Mesendoderm (in vitro differentiated cells): ENCODE results near the gene TTC23.
A peak's percentile ranks its signal among the peaks of the same experiment; 100 is the strongest.

Experiments
- DNase-seq: peaks from one replicate; pipeline ENCODE4 v3.0.0; 2013
- H2AK5ac ChIP-seq: 2 replicates; pipeline ENCODE4 v1.6.1; 2013; ENCODE audit warnings: low read length, inconsistent platforms
- H2BK120ac ChIP-seq: 2 replicates; pipeline ENCODE4 v1.6.1; 2013; ENCODE audit warnings: low read depth, mild to moderate bottlenecking, low read length, moderate library complexity, mixed read lengths
- H2BK15ac ChIP-seq: replicated peaks from 2 replicates; pipeline ENCODE4 v1.6.1; 2013; ENCODE audit warnings: low read depth, mild to moderate bottlenecking, moderate library complexity
- H2BK5ac ChIP-seq: 2 replicates; pipeline ENCODE4 v1.6.1; 2013; ENCODE audit warnings: low read length, inconsistent platforms
- H3K18ac ChIP-seq: 2 replicates; pipeline ENCODE4 v1.6.1; 2013; ENCODE audit warnings: mild to moderate bottlenecking, low read length, mixed read lengths
- H3K23ac ChIP-seq: one replicate; pipeline ENCODE4 v1.6.1; 2013; ENCODE audit warnings: low read length
- H3K27ac ChIP-seq: 2 replicates; pipeline ENCODE4 v1.5.1; 2013; ENCODE audit warnings: low read depth, mild to moderate bottlenecking, inconsistent platforms, low read length, moderate library complexity
- H3K27me3 ChIP-seq: 2 replicates; pipeline ENCODE4 v1.6.1; 2013; ENCODE audit warnings: low read length, control low read depth, mild to moderate bottlenecking, inconsistent platforms; ENCODE audit not compliant: insufficient read depth, poor library complexity
- H3K36me3 ChIP-seq: 2 replicates; pipeline ENCODE4 v1.6.1; 2013; ENCODE audit warnings: low read length, inconsistent platforms; ENCODE audit not compliant: control insufficient read depth, insufficient read depth
- H3K4ac ChIP-seq: one replicate; pipeline ENCODE4 v1.6.1; 2013; ENCODE audit warnings: low read depth, mild to moderate bottlenecking, low read length, moderate library complexity
- H3K4me1 ChIP-seq: 2 replicates; pipeline ENCODE4 v1.6.1; 2013; ENCODE audit warnings: low read depth, low read length, inconsistent platforms; ENCODE audit not compliant: control insufficient read depth
- H3K4me2 ChIP-seq: 2 replicates; pipeline ENCODE4 v1.6.1; 2013; ENCODE audit warnings: low read length
- H3K4me3 ChIP-seq: 2 replicates; pipeline ENCODE4 v1.5.1; 2013; ENCODE audit warnings: mild to moderate bottlenecking, low read length
- H3K56ac ChIP-seq: one replicate; pipeline ENCODE4 v1.6.1; 2013; ENCODE audit warnings: low read length
- H3K79me1 ChIP-seq: 2 replicates; pipeline ENCODE4 v1.6.1; 2013; ENCODE audit warnings: low read length, inconsistent platforms
- H3K79me2 ChIP-seq: 2 replicates; pipeline ENCODE4 v1.6.1; 2013; ENCODE audit warnings: mild to moderate bottlenecking, low read length; ENCODE audit not compliant: control insufficient read depth, insufficient read depth
- H3K9ac ChIP-seq: 2 replicates; pipeline ENCODE4 v1.6.1; 2013; ENCODE audit warnings: low read length, inconsistent platforms
- H4K5ac ChIP-seq: one replicate; pipeline ENCODE4 v1.6.1; 2013; ENCODE audit warnings: low read length
- H4K8ac ChIP-seq: one replicate; pipeline ENCODE4 v1.6.1; 2013; ENCODE audit warnings: low read depth, mild to moderate bottlenecking, control low read depth, low read length, moderate library complexity
- WGBS: extraction: QIAGEN DNeasy Blood & Tissue Kit; methylation state at CpG from one replicate; pipeline ENCODE4 v1.1.7; 2013; ENCODE audit warnings: low lambda C conversion rate, missing lambda C conversion rate; ENCODE audit not compliant: insufficient coverage; ENCODE audit errors: extremely low coverage; 5-methylcytosine and 5-hydroxymethylcytosine counted together

Gene TTC23

GRCh38 chr15:99180086-99180963 is 69.1 kb downstream of the TTC23 start:
- Histone ChIP-seq H3K4me1 (peaks cover 2% of the 10 kb centered on the region), H2BK5ac (no peak overlapping the region), H4K5ac (no peak overlapping the region), H3K23ac (no peak overlapping the region), H2AK5ac (no peak overlapping the region), H3K4me2 (no peak overlapping the region), H3K18ac (no peak overlapping the region), H3K36me3 (no peaks in the 10 kb centered on the region), H3K9ac (no peak overlapping the region), H4K8ac (no peak overlapping the region), H3K4me3 (no peak overlapping the region), H2BK15ac (no peak overlapping the region), H3K79me1 (no peaks in the 10 kb centered on the region), H3K4ac (no peak overlapping the region), H2BK120ac (no peak overlapping the region), H3K79me2 (no peaks in the 10 kb centered on the region), H3K56ac (no peak overlapping the region), H3K27me3 (no peaks in the 10 kb centered on the region), H3K27ac (no peak overlapping the region)
- no CpG with 5 or more reads among the region's 3 CpGs for WGBS
- DNase-seq, result no peak

- WGBS, result no CpG with 5 or more reads among the region's 2 CpGs
- H3K4me3 ChIP-seq, result no peak overlapping the region
- no peak overlapping the region for H3K9ac ChIP-seq
- H3K36me3 ChIP-seq, result no peaks in the 10 kb centered on the region
- no peak overlapping the region for H4K5ac ChIP-seq
- H2BK5ac ChIP-seq, result no peak overlapping the region
- no peaks in the 10 kb centered on the region for H3K27me3 ChIP-seq
- H2AK5ac ChIP-seq, result no peak overlapping the region
- H4K8ac ChIP-seq, result no peak overlapping the region
- H3K4me1 ChIP-seq, result peaks cover 2% of the 10 kb centered on the region
- H3K4ac ChIP-seq, result no peak overlapping the region
- H3K27ac ChIP-seq, result no peak overlapping the region
- H2BK120ac ChIP-seq, result no peak overlapping the region
- H2BK15ac ChIP-seq, result no peak overlapping the region
- H3K23ac ChIP-seq, result peak overlapping the region; percentile 9
- no peaks in the 10 kb centered on the region for H3K79me2 ChIP-seq
- no peak overlapping the region for H3K4me2 ChIP-seq
- H3K18ac ChIP-seq, result no peak overlapping the region
- H3K56ac ChIP-seq, result no peak overlapping the region
- no peaks in the 10 kb centered on the region for H3K79me1 ChIP-seq
- no peak for DNase-seq
Observed at GRCh38 chr15:99177679-99178078, 71.7 kb downstream of the TTC23 start.

- H3K4me2 ChIP-seq, result no peak overlapping the region
- H3K4me3 ChIP-seq, result no peak overlapping the region
- H2BK15ac ChIP-seq, result no peak overlapping the region
- no peak overlapping the region for H2BK5ac ChIP-seq
- H3K9ac ChIP-seq, result no peak overlapping the region
- peaks cover 2% of the 10 kb centered on the region for H3K4me1 ChIP-seq
- H2BK120ac ChIP-seq, result no peak overlapping the region
- H3K79me1 ChIP-seq, result no peaks in the 10 kb centered on the region
- WGBS, result no CpG with 5 or more reads among the region's 2 CpGs
- no peaks in the 10 kb centered on the region for H3K36me3 ChIP-seq
- H3K4ac ChIP-seq, result no peak overlapping the region
- H3K23ac ChIP-seq, result no peak overlapping the region
- H3K18ac ChIP-seq, result no peak overlapping the region
- H3K27ac ChIP-seq, result no peak overlapping the region
- no peak overlapping the region for H4K5ac ChIP-seq
- peak; percentile 56 for DNase-seq
- H3K79me2 ChIP-seq, result no peaks in the 10 kb centered on the region
- no peaks in the 10 kb centered on the region for H3K27me3 ChIP-seq
- H3K56ac ChIP-seq, result no peak overlapping the region
- no peak overlapping the region for H4K8ac ChIP-seq
- no peak overlapping the region for H2AK5ac ChIP-seq
Observed at GRCh38 chr15:99176757-99177156, 72.6 kb downstream of the TTC23 start.

GRCh38 chr15:99174567-99175395 is 74.6 kb downstream of the TTC23 start:
- Histone ChIP-seq H3K4me1 (no peaks in the 10 kb centered on the region), H3K4me2 (no peak overlapping the region), H3K36me3 (no peaks in the 10 kb centered on the region), H3K18ac (no peak overlapping the region), H3K27me3 (no peaks in the 10 kb centered on the region), H2BK15ac (no peak overlapping the region), H3K4me3 (no peak overlapping the region), H3K23ac (no peak overlapping the region), H3K9ac (no peak overlapping the region), H3K79me1 (no peaks in the 10 kb centered on the region), H2BK120ac (no peak overlapping the region), H4K8ac (no peak overlapping the region), H2BK5ac (no peak overlapping the region), H3K56ac (no peak overlapping the region), H4K5ac (no peak overlapping the region), H3K79me2 (no peaks in the 10 kb centered on the region), H3K27ac (no peak overlapping the region), H2AK5ac (no peak overlapping the region), H3K4ac (no peak overlapping the region)
- peak; percentile 34 for DNase-seq
- no CpG with 5 or more reads among the region's 15 CpGs for WGBS

GRCh38 chr15:99172989-99173388 is 76.4 kb downstream of the TTC23 start:
- no CpG with 5 or more reads among the region's 3 CpGs for WGBS
- Histone ChIP-seq H2AK5ac (no peak overlapping the region), H2BK15ac (no peak overlapping the region), H3K36me3 (no peaks in the 10 kb centered on the region), H3K4ac (no peak overlapping the region), H3K4me1 (no peaks in the 10 kb centered on the region), H3K9ac (no peak overlapping the region), H3K27me3 (no peaks in the 10 kb centered on the region), H4K5ac (no peak overlapping the region), H3K79me2 (no peaks in the 10 kb centered on the region), H3K4me3 (no peak overlapping the region), H3K4me2 (no peak overlapping the region), H3K27ac (no peak overlapping the region), H2BK120ac (no peak overlapping the region), H3K79me1 (no peaks in the 10 kb centered on the region), H2BK5ac (no peak overlapping the region), H3K23ac (no peak overlapping the region), H3K18ac (no peak overlapping the region), H3K56ac (no peak overlapping the region), H4K8ac (no peak overlapping the region)
- DNase-seq, result no peak
